Iris pigment epithelial cell (primary cell): ENCODE results near the gene NIF3L1.
A peak's percentile ranks its signal among the peaks of the same experiment; 100 is the strongest.
"Not testable (repeated sequence)": the region's sequence is repeated elsewhere in the genome, so short reads cannot be mapped to it uniquely, and the experiment has no call there.

Experiments used
- DNase-seq: peaks from one replicate; pipeline ENCODE4 v3.0.0-alpha.2; 2011; ENCODE audit warnings: low read depth

Gene NIF3L1

DNA sequence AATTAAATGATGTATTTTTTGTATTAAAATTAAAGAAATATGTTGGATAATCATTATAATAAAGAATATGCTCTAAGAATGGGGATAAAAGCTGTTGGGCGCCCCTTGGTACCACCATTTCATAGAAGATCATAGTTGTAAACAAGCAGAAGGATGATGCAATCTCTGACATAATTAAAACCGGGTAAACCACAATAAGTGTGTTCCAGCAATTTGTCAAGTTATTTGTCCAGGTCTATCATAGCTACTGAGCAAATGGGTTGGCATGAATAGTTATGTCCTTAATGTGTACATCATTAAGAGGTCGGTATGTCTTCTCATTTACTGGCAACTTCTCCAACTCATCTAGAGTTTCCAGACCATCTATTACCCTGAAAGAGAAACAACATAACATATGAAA, 18.0 kb upstream of the NIF3L1 start:
- no peak for DNase-seq

DNA sequence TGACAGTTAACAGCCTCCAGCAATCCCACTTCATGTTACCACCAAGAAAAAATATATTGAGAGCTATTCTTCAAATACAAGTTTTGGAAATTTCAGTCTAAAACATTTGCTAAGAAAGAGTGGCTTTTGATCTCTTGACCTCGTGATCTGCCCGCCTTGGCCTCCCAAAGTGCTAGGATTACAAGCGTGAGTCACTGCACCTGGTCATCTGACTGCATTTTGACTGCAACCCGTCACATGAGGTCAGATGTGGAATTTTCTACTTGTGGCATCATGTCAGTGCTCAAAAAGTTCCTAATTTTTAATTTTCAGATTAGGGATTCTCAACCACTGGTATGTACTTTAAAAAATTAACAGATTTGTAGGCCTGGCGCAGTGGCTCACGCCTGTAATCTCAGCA, 15.6 kb upstream of the NIF3L1 start:
- DNase-seq, result no peak

DNA sequence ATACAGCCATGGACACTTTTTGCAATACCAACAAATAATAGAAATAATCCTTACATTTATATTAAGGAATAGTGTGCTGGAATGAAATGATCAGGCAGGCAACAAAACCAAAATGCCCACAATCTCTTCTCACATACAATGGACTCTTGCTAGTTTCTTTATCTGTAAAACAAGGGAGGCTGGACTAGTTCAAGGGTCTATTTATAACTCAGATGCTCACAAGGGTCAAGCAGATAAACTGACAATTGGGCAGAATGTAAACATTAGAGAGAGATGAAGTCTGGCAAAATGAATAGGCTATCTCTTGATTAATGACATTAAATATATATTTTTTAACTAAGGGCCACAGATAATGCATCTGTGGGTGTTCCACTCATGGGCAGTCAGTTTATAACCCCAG, 11.7 kb upstream of the NIF3L1 start:
- DNase-seq, result no peak

DNA sequence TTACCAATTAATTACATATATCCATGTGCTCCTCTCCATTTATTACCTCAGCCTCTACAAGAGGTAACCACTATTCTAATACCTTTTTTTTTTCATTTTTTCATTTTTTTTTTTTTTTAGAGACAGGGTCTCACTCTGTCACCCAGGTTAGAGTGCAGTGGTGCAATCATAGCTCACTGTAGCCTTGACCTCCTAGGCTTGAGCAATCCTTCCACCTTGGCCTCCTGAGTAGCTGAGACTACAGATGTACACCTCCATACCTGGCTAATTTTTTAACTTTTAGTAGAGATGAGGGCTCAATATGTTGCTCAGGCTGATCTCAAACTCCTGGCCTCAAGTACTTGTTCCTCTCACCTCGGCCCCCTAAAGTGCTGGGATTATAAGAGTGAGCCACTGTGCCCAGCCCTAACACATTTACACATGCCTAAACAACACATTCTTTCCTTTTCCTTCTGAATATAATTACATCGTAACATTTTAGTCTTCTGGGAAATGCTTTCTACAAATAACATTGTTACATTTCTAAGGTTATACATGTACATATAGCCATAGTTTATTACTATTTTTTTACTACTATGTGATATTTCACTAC, 10.8 kb upstream of the NIF3L1 start:
- DNase-seq, result no peak

DNA sequence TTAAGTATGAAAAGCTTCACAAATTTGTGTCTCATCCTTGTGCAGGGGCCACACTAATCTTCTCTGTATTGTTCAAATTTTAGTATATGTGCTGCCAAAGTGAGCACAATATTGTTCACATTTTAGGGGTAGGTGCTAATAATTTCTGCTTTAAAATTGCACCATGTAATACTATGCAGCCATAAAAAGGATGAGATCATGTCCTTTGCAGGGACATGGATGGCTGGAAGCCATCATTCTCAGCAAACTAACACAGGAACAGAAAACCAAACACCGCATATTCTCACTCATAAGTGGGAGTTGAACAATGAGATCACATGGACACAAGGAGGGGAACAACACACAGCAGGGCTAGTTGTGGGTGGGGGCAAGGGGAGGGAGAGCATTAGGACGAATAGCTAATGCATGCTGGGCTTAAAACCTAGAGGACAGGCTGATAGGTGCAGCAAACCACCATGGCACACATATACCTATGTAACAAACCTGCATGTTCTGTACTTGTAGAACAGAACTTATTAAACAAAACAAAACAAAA, 7.4 kb upstream of the NIF3L1 start:
- DNase-seq, result not testable (repeated sequence)

DNA sequence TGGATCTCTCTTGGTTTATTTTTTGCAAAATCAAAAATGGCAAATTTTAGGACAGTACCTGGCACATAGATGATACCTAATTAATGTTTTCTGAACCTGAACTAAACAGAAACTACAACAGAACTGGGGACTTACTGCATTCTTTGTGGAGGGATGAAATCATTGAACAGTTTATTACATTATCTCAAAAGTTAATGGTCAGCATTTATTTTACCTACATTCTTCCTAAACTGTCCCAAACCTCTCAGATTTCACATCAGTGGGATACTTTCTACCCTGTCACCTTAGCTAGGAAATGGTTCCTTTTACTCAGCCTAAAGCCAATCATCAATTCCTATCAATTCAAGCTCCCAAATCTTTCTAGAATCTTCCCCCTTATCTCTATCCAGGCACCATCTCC, 10.3 kb downstream of the NIF3L1 start:
- DNase-seq, result no peak

DNA sequence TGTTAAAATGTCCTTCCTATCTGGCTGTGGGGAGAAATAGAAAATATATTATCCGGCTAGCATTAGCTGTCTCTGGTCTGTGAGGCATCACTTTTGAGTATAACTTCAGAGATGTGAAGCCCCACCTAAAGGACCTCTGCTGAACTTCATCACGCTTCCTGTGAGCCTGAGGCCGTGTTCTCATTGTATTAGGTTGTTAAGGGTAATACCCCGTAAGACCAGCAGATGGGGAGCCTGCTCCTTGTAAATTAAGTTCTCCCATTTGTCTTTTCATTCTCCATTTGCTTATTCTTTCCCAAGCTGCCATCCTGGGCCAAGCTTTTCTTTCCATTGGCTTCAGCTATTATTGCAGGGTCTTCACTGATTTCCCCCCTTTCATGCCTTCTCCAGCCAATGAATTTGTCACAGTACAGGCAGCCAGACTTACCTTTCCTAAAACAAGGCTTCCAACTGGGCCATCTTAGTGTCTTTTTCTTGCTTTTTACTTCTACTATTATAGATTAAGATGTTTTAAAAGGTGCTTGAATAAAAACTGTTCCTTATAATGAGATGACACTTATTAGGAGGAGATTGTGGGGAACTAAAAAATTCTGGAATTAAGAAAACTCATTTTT, 12.4 kb downstream of the NIF3L1 start:
- DNase-seq, result peak; percentile 93

DNA sequence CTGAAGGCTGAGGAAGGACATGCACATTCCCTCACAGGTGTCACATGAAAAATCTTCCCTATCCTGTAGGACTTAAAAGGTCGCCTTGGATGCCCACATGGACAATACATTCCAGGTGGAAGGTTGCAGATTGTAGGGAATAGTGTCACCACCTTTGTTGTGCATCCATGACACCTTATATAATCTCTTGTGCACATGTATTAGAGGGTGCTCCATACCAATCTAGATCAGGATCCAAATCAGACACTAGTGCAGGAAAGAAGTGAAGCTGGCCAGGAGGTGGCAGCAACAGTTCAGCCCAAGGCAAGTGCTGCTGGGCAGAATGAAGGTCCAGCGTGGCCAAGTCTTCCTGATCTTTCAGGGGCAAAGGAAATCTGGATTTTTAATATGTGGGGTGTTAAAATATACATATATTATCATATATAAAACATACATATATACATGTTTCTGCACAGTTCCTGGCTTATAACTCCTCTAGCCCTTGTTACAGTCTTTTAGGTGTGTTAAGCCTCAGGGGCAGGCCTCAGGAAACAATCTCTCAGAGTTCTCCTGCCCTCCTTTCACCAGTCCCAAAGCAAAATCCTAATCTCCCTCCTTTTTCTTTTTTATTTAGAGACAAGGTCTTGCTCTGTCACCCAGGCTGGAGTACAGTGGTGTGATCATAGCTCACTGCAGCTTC, 16.6 kb downstream of the NIF3L1 start:
- peak; percentile 79 for DNase-seq

DNA sequence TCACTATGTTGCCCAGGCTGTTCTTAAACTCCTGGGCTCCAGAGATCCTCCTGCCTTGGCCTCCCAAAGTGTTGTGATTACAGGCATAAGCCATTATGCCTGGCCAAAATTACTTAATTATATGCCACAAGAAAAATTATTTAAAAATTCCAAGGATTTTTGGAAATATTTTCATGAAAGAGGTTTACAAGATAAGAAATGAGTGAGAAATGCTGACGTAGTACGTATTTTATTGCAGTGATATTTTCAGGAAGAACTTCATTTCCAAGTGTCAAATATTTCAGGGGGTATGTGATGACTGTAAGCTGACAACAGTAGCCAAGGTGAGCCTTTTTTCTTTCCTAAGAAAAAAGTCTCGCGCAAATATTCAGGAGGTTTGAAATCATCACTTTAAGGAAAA, 20.8 kb downstream of the NIF3L1 start:
- DNase-seq, result no peak

DNA sequence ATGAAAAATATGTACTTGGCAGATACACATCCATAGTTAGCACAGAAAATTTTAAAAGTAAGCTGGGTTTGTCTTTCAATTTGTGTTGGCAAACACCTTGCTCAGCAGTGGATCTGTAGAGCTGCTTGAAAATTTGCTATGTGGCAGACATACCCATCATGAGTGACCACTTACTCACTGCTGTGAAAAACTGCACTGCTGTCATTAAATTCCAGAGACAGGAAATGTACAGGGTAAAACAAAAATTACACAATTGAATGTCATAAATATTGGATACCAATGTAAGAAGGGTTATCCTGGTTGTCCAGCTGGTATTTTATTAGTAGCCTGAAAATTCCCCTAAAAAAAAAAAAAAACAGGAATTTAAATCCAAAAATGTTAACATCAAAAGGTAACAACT, 24.5 kb downstream of the NIF3L1 start:
- peak; percentile 86 for DNase-seq

DNA sequence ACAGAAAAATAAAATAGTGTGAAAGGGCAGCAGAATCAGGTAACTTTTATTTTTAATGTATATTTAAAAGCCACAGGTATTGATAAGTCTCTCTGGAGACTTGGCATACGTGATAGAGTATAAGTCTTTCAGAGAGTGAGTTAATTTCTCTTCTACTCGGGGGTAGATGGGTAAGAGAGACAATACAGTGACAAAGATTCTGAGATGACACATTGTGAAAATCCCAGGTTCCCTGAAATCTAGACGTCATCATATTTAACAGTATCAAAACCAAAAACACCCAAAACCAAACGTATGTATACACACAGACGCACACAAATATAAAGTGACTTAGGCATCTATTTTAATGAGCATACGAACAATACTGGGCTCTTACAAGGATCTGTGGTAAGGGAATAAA, 33.3 kb downstream of the NIF3L1 start:
- DNase-seq, result no peak

DNA sequence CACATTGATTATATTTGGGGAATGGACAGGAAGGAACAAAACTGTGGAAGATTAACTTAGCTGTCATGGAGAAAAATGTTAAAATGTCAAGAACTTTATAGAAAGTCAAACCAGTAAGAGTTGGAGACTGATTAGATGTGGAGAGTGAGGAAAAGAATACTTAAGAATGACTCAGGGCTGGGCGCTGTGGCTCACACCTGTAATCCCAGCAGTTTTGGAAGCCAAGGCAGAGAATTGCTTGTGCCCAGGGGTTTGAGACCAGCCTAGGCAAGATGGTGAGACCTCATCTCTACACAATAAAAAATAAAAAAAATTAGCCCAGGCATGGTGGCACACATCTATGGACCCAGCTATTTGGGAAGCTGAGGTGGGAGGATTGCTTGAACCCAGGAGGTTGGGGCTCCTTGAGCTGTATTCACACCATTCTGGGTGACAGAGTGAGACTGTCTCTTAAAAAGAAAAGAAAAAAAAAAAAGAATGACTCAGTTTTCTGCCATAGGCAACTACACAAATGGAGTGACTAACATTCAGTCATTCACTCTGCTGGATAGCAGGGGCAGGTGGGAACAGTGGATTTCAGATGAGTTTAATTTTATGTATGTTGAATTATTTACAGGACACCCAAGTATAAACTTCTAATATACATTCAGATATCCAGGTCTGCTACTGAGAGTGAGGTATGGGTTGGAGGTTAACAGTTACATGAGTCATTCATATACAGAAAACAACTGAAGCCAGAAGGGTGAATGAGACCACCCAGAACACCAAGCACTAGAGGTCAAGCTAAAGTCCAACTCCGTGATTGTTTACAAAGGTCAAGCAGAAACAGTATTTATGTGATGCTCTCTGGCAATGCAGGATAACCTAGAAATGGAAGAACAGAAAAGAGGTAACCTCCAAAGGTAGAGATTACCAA, 40.4 kb downstream of the NIF3L1 start:
- DNase-seq, result peak; percentile 22

DNA sequence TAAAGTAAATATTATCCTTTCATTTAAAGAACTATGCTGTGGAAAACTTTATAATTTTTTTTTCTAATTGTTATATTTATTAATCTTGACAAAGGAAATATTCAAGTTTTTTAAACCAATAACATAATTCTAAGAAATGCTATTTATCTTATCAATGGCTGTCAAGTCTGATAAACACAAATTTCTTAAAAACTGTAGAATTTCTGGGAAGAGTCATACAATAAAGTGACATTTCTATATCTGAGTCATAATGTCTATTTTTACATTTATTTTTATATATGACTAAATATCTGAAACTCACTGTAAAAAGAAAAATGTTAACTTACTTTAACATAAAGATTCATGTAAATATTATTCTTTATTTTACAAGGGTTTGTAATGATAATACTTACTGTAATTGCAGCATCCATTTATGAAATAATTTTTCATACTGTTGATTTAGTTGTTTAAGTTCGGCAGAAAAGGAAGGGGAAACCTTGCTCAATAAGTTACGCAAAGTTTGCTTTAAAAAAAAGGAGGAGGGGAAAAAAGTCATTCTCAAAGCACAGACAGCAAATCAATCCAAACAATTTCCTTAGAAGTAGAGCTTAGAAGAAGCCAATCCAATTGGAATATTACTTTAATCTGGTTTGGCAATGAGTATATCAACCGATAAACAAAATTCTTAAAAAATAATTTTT, 41.9 kb downstream of the NIF3L1 start:
- DNase-seq, result peak; percentile 32

DNA sequence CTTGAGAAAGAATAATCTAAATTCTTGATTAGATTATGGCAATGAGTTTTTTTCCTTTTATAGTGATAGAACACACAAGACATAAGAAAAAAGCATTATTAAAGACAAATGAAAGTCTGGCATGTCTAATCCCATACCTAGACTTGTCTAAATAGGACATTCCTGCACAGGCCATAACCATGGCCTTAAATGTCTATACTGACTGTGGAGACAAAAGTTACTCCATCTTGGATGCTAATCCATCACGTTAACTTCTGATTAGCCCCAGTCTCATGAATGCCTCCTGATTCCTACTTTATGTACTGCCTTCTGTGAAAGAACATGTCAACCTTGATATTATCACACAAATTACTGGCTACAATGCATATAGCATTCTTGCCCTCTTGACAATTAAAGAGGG, 50.7 kb downstream of the NIF3L1 start:
- no peak for DNase-seq

DNA sequence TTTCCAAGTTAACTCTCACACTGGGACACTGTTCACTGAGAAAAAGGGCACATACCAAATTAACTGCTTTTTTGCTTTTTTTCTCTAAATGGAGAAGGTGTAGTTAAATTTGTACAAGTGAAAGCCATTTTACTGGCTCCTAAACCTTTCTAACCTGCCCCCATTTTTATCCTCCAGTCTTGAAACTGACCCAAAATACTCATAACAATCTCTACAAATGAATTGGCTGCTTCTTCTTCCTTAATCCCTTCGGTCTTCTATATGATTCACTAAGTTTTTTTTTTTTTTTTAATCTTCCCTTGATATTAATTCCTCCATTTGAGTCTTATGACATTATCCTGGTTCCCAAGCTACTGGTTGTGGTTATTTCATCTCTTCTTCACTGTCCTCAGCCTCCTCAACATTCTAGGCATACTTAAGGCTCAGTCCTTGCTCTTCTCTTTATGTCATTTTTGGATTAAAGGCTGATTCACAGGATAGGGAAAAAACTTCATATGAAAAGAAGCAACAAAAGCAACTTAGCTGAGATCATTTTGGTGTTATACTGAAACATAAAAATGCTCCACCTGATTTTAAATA, 54.4 kb downstream of the NIF3L1 start:
- peak; percentile 59 for DNase-seq

DNA sequence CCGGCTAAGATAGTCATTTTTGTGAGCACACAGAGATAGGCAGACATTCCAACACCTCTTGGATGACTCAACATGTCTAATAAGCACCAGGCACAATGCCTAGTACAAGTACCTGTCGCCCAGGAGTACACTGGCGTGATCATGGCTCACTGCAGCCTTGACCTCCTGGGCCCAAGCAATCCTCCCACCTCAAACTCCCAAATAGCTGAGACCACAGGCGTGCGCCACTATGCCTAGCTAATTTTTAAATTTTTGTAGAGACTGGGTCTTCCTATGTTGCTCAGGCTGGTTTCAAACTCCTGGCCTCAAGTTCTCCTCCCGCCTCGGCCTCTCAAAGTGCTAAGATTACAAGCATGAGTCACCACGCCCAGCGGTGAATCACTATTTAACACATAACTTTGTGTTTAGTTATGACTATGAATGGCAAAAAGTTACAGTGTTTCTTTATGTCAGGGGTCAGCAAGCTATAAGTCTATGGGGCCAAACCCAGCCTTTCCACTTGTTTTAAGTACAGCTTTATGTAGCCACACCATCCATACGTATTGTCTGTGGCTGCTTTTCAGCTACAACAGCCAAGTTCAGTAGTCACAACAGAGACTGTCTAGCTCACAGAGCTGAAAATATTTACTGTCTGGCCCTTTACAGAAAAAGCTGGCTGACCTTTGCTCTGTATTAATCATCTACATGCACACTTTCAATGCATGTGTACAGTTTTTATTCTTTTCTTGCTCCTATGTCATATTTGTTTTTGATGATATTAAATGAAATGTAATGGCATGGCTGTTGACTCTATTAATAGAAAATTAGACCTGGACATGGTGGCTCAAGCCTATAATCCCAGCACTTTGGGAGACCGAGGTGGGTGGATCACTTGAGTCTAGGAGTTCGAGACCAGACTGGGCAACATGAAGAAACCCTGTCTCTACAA, 55.6 kb downstream of the NIF3L1 start:
- peak; percentile 92 for DNase-seq

DNA sequence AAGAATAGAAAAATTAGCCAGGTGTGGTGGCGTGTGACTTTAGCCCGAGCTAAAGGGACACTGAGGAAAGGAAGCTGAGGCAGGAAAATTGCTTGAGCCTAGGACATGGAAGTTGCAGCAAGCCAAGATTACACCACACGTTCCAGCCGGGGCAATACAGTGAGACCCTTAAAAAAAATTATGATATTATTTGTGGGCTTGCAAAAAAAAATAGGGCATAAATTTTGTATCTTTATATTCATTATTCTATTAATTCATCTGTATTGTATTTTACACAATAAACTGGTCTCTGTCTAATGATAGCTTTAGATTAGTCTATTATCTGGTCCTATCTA, 56.2 kb downstream of the NIF3L1 start:
- DNase-seq, result no peak

DNA sequence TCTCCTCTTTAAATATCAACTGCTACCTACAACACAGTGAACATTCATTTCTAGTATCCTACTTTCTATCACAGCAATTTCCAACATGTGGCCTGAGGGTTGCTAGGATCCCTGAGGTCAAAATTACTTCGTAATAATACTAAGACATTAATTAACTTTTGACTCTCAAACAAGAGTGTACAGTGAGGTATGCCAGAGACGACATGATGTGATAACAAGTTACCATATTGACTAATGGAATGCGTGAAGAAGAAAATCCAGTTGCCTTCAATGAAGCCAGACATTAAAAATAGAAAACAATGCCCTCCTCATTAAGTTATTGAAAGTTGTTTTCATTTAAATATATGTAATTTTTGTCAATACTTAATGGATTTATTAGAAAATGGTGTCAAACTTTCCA, 61.2 kb downstream of the NIF3L1 start:
- DNase-seq, result no peak
